GM21360 (cell line): ENCODE data around the gene STEAP4.

Experiments used
- ATAC-seq: cut with Tn5 transposase; IDR thresholded peaks from one replicate; pipeline ENCODE4 v1.9.1; 2021; ENCODE audit warnings: mild to moderate bottlenecking, moderate library complexity; ENCODE audit not compliant: unreplicated experiment

Gene STEAP4

GRCh38 chr7:88314061-88314491, 7.4 kb upstream of the STEAP4 start:
- no peak for ATAC-seq

- ATAC-seq = no peak
These were observed 5.5 kb upstream of the STEAP4 start for GRCh38 chr7:88312061-88312663.

DNA sequence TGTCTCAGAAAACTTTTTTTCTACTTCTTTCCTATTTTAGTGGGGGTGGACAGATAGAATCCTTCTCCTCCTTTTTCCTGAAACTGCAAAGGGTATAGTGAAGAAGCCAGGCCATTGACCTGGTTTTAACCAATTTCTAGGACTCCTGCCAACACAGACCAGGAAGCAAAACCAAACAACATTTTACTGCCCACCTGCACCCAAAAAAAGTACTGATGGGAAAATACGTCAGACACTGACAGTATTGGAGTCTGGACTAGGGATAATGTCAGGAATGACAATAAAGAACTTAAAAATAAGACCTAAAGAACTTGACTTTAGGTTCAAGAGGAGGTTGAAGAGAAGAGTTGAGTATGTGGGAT, 5.0 kb upstream of the STEAP4 start:
- no peak for ATAC-seq

- ATAC-seq = no peak
These were observed 4.4 kb upstream of the STEAP4 start for GRCh38 chr7:88310956-88311674.

GRCh38 chr7:88309819-88310218, 3.1 kb upstream of the STEAP4 start:
- ATAC-seq = no peak

GRCh38 chr7:88307823-88308222, 1.1 kb upstream of the STEAP4 start:
- ATAC-seq = no peak

DNA sequence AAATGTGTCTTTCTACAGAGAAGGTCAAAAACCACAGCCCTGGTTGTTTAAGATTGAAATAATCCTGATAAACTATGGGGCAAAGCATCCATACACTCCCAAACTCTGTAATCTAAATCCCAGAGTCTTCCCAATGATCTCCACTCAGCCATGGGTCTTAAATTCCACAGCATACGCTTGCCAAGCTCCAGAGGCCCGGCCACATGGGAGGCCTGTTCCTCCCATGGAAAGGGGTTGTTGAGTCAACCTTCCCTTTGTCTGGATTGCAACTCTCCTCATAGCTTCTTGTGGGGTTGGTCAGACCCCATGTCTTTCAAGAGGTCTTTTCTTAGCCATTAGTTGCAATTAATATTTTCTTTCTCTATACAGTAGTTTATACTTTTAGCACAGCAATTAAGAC, 718 bp upstream of the STEAP4 start:
- no peak for ATAC-seq

DNA sequence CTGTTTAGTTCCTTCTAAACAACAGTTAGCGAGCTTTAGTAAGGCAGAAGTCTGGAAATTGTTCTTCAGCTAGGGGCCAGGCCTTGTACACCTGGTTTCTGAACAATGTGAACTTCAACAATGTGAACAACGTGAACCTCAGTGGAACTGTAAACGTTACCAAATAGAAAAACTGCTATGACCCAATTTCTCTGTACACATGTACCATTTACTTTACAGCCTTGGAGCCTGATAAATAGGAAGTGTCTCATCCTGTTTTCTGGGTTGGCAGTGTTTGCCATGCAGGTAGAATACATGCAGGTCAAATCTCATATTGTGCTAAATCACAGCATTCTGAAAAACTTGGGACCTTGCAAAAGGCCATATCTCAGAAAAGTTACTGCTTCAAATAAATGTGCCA, 1.6 kb downstream of the STEAP4 start:
- ATAC-seq = no peak

- ATAC-seq = no peak
These were observed 4.2 kb downstream of the STEAP4 start for GRCh38 chr7:88302486-88302885.

DNA sequence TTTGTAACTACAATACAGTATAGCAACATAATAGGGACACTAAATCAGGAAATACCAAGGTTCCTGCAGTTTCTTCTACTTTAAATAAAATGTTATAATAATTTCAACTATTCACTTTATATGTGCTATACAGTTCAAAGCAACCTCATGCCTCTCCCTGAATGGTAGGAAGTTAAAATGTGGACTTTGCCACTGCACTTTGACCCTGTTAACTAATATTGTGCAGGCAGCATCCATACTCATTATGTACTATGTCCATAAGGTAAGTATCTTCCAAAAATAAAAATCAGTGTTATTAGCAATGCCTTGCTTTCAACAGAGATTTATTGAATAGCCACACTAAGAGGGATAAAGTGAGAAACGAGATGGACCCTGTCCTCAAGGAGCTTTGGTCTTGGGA, 4.8 kb downstream of the STEAP4 start:
- ATAC-seq = no peak

DNA sequence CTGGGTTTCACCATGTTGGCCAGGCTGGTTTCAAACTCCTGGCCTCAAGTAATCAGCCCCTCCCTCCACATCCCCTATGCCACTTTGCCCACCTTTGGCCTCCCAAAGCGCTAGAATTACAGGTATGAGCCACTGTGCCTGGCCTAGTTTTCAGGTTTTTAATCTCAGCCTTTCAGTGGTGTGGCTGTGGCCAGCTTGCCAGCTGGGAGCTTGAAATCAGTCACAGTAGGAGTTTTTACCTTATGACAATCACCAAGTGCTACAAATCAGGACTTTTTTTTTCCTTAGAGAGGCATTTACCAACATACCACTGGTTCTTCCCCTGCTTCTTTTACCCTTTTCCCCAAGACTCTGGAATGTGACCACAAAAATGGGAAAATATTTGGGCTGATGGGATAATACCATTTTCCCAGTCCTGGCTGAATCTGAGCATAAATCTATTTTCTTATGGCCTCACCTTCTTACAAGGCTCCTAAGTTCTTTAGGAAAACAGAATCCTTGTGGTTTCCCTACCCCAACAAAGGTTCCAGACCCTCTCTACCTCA, 6.2 kb downstream of the STEAP4 start:
- ATAC-seq = no peak

DNA sequence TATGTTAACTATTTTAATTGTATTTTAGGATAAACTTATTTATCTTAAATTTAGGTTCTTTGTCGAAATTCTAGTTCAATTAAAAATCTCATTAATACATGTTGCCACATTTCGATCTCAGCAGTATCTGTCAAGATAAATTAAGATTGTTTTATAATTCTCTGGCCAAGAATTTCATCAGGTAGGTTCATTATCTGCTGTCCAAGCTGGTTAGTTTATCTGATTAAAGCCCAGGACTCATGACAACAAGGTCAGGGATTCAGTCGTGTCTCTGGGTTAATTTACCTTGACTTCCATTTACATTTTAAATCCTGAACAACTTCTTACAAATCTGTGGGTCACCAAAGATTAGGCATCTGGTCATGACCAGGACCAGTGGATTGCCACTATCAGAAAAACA, 7.6 kb downstream of the STEAP4 start:
- no peak for ATAC-seq

DNA sequence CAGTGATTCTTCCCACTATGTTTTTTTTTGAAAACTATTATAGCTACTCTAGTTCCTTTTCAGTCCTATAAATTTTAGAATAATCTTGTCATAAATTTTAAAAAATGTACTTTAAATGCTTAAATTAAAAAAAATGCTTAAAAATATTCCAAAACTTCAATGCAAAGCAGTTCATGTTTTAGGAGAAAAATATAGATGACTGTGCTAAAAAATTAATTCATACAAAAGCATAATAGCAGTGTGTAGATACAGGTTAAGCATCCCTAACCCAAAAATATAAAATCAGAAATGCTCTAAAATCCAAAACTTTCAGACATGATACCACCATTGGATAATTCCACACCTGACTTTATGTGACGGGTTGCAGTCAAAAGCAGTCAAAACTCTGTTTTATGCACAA, 12.8 kb downstream of the STEAP4 start:
- ATAC-seq = no peak

- ATAC-seq = no peak
These were observed 15.1 kb downstream of the STEAP4 start for GRCh38 chr7:88291398-88292173.

GRCh38 chr7:88290491-88290890, 16.2 kb downstream of the STEAP4 start:
- ATAC-seq = no peak

DNA sequence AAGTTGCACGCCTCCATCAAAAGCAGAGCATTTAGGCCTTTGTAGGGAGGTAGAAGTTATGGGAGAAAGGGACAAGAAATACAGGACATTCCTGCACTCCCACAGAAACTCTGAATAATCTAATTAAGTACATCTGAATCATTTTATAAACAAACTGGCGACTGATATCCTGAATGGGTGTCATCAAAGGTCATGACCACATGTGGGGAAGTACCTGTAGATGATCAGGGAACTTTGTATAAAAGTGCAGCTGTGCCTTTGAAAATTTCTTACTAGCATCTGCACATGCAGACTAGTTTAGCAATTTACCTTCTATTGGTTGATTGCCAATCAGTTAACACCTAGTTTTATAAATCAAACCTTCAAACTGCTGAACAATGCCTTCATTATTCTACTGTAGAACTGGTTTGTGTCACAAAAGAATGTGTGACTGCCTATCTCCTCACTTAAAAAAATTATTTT, 17.1 kb downstream of the STEAP4 start:
- ATAC-seq = no peak

- ATAC-seq = no peak
These were observed 24.9 kb downstream of the STEAP4 start for GRCh38 chr7:88281749-88282148.

DNA sequence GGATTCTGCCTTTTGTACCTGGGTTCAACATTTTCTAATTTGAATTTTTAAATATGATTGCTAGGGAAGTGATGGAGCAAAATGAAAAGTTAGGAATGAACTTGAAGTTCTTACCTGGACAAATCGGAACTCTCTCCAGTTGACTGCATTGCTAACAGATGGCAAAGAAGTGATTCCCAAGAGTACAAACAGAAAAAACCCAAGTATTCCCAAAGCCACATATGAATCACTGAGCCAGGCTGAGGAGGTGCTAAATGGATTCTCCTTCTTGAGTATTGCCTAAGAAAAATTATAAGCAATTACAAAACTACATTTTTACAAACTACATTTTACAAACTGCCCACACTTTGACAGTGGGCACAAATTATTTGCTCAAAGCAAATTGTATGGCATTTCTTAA, 25.9 kb downstream of the STEAP4 start:
- ATAC-seq = no peak

GRCh38 chr7:88279323-88279722, 27.4 kb downstream of the STEAP4 start:
- no peak for ATAC-seq

- ATAC-seq = no peak
These were observed 27.8 kb downstream of the STEAP4 start for GRCh38 chr7:88278881-88279280.

- no peak for ATAC-seq
These were observed 30.0 kb downstream of the STEAP4 start for GRCh38 chr7:88276605-88277153.
